ENCODE data around the gene TRPM6.
A peak's percentile ranks its signal among the peaks of the same experiment; 100 is the strongest.
"Not testable (repeated sequence)": the region's sequence is repeated elsewhere in the genome, so short reads cannot be mapped to it uniquely, and the experiment has no call there.

The TRPM6 gene

DNA sequence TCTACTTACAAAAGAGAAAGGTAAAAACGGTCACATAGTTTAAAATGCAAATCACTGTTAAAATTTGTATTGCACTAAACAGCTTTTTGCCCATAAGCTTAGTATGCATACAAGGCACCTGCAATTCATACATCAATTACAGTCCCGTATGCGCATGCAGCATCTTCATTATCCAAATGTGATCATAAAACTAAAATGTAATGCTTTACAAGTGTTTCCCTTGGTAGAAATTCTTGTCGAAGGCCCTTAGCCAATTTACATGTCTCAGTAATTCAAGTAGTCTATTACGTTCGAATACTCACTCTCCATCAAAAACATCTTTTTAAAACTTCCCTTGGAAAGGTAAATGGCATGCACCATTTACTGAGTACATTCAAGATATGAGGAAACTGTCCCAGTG, 32.6 kb downstream of the TRPM6 start:
- DNase-seq, result no peak

DNA sequence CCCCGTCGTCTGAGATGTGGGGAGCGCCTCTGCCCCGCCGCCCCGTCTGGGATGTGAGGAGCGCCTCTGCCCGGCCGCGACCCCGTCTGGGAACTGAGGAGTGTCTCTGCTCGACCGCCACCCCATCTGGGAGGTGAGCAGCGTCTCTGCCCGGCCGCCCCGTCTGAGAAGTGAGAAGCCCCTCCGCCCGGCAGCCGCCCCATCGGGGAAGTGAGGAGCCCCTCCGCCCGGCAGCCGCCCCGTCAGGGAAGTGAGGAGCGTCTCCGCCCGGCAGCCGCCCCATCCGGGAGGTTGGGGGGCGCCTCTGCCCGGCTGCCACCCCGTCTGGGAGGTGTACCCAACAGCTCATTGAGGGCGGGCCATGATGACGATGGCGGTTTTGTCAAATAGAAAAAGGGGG, 34.7 kb downstream of the TRPM6 start:
- not testable (repeated sequence) for DNase-seq

DNA sequence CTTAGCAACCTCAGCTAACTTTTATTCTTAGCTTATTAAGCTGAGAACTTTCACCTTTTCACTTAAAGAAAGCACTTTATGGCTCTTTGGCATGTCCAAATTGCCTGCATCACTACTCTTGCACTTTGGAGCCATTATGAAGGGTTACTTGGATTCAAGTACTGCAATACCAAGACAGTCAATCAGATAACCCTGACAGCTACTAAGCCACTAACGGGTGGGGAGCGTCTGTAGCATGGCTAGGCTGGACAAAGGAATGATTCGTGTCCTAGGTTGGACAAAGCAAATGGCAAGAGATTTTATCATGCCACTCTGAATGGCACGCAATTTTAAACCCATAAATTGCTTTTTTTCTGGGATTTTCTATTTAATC, 39.6 kb downstream of the TRPM6 start:
- DNase-seq, result no peak

DNA sequence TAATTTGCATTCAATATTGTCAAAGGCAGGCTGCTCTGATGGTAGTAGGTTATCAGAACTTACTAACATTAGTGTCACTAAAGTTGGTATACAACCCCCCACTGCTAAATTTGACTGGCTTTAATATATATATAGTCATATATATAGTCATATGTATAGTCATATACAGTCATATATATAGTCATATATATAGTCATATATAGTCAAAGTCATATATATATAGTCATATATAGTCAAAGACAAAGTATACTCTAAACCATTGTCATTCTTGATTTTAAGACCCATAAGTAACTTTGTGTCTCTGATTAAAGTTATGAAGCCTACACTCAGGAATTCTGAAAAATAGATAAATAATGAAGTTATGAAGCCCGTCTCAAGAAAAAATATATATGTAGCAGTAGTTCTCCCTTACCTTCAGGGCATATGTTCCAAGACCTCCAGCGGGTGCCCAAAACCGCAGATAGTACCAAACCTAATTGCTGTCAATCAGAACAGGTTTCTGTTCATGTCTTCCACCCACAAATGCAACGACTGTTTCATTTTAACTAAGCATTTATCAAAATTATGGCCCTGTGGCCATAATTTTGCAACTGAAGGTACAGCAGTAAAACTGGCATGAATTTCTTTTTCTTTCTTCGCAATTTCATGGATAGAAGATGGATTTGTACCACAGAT, 40.1 kb downstream of the TRPM6 start:
- no peak for DNase-seq

DNA sequence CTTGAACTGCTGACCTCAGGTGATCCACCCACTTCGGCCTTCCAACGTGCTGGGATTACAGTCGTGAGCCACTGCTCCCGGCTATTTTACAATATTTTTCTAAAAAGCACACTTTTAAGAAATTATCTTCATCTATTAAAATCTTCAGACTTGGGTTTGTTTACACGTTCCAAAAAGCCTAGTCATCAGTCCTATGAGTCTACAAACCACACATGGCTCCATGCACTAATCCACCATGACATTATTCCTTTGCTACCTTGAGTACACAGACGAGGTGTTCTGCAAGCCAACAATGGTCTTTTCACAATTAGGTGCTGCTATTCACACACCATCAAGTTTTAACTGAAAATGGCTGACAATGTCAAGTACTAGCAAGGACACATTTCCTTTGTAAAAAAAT, 41.0 kb downstream of the TRPM6 start:
- DNase-seq, result no peak

DNA sequence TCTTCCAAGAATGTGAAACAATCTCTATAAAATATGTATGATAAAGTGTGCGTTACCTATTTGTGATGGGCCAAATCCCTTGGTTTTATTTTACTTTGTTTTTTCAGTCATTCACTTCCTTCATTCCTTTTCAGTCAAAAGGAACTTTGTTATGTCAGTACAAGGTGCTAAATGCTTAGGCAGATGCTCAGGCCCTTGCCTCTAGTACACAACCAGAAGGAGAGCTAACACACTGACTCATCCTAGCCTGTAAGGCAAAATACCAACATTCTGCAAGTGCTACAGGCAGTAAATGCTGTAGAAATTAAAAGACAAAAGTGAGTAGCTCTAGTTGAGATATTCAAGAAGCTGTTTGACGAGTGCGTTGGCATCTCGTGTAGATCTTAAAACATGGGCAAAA, 49.4 kb downstream of the TRPM6 start:
- no peak for DNase-seq

DNA sequence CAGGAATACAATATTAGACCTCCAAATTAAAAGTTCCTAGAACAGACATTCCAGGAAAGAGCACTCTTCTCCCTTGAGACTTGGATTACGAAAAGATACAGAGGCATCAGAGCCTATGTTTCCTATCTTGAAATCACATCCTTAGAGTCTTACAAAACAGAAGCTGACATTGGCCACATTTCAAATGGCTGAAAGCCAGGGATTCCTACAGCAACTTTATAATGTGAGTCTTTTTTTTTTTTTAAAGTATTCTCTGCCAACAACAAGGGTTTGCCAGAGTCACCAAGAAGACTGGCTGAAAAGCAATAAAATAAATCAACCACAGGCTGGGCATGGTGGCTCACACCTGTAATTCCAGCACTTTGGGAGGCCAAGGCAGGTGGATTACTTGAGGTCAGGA, 63.1 kb downstream of the TRPM6 start:
- DNase-seq, result no peak

DNA sequence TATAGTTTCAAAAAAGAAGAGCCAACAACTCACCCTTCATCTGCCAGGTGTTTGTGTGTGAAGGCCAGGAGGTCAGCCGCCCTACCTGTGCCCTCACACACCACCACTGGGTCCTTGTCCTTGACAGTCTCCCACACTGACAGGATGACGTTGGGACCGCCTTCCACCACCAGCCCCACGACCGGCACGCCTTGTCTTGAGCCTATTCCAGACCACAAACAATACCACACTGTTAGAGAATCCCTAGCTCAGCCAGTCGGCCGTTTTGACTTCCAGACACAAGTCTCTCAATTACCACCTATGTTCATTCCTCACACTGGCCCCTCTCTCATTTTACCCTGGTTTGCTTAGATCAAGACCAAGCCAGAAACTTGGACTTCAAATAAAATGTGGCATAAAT, 66.1 kb downstream of the TRPM6 start:
- no peak for DNase-seq

DNA sequence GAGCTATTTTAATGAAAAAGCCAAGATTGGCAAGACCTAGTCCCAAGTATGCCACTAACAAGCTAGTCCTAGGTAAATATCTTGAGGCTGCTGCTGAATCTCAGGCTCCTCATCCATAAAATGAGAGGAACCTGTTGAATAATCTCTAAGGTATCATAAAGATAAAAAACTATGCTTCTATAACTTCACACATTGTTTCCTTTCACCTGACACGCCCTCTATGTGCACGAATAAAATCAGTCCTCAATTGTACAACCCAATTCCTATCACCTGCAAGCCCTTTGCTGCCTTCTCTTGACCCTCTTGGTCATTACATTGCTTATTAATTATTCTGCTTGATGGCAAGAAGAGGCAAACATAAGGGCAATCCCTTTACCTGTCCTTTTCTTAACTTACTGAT, 69.9 kb downstream of the TRPM6 start:
- no peak for DNase-seq

DNA sequence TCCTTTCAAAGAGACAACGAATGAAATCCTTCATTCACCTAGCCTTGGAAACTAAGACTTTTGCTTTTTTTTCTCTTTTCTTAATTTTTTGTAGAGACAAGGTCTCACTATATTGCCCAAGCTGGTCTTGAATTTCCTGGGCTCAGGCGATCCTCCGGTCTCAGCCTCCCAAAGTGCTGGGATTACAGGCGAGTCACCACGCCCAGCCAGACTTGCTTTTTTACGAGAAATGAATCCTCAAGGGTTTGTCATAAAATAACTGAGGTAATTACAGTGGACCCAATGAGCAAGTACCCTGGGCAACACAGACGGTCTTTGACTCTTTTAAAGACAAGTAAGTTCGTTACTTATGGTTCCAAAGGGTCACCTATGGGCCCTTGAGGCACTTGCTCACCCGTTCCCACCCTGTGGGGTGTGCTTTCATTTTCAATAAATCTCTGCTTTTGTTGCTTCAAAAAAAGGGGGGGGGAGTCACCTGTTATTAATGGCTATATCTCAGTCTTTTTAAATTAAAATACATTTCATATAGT, 70.4 kb downstream of the TRPM6 start:
- DNase-seq, result no peak

DNA sequence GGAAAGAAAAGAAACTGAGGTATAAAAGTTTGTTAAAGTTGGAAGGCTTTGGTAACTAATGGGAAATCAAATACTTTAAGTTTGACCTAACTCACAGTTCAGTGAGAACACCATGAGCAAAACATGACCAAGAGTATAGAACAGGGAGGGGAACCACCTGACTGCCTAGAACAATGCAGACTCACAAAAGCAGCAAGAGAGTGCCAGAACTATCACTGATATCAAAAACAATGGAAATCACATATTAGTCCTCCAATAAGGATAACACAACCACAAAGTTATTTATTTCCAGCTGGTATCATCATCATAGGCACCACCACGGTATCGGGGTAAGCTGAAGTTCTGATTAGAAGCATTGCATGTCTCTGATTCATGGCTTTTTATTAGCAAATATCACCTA, 77.5 kb downstream of the TRPM6 start:
- DNase-seq, result no peak

DNA sequence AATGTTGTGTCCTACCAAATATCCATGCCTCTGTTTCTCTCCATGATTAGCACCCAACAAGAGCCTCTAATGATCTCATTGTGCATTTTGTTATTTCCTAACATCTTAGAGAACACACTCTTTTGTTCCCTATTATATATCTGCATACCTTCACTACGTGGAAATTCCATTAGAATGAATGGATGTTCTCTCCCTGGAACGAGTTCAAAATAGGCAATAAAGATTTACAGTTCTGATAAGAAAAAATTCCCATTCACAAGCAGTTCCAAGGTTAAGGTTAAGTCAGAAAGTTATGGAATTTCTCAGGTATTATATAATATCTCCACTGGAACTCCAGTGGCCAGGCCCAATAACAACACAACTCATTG, 83.7 kb downstream of the TRPM6 start:
- no peak for DNase-seq

DNA sequence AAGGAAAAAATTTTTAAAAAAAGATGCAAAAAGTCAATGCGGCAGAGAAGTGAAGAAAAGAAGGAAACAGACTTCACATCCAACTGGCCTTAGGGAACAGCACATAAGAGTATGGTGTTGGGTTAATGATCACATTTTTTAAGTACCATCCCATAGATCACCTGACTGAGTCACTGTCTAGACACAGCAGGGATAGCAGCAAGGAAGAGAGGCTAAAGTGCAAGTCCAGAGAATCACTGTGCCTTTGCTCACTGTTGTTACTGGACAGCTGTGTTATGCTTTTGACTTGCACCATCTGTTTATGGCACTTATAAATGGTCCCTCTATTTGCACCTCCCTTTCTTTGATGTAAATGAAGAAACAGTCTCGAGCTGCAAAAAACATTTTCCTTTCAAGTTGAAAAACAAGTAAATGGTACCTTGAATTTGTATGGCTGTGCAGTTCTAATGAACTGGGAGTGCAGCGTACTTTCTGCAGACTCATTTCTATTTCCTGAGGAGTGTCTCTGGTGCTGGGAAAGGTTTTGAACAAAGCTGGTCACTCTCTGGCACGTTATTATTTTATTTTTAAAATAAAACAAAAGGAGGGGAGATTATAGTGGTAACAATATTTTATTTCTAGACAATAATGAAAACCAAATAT, 84.2 kb downstream of the TRPM6 start:
- DNase-seq, result no peak

DNA sequence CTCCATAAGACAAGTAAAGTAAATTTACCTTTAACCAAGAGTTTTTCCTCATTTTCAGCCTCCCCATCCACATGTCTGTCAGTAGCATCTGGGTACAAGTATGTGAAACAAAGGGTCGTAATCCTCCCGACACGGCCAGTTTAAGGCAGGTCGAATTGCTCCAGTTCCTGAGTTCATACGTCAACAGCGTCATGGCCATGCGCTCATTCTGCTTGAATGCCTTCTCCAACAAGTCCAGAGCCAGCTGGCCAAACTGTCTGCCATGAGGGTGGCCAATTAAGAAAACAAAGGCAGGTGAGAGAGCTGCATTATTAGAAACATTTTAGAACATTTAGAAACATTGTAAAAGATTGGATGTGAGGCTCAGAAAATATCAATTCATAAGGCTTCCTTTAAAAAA, 87.5 kb downstream of the TRPM6 start:
- no peak for DNase-seq

DNA sequence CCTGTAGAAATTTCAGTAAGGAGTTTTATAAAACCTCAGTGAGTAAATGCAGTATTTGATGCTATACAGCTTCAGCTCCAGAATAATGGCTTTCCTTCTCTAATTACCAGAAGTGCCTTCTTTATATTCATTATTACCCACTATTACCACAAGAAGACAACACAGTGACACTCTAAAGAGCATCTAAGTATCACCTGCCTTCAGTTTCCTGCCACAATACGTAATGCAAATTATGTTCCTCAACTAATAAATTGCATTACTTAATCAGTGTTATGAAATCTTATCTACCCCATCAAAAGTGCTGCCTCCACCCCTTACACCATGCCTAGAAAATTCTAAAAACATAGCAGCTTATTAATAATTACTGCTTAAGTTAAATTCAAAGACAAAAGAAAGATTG, 91.9 kb downstream of the TRPM6 start:
- DNase-seq, result no peak

DNA sequence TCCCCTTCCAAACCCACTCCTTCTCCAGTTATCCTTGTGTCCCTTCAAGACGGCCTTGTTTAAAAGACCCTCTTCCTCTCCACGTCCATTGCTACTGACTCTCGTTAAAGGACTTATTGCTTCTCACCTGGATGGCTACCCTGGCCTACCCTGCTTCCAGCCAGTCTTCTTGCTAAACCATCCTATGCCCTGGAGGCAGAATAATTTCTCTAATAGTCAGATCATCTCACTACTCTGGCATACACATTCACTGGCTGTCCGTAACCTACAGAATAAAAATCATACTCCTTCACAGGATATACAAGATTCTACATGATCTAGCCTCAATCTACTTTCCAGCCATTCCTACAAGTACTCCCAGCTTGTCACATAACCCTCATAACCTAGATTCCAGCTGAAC, 92.6 kb downstream of the TRPM6 start:
- DNase-seq, result no peak

DNA sequence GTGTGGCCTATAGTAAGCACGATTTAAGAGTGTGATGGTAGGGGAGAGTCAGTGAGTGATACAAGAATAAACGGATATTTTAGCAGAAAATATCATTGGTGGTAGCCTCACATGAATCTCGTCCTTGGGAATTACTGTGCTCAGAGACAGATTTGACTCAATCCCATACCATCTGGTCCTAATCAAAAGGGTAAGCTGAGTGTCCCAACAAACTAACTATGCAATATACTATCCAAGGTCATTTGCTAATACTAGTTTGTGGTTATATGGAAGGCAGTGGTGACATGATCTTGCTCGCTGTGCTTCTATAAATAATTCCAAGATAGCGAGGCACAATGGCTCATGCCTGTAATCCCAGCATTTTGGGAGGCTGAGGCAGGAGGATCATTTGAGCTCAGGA, 103.2 kb downstream of the TRPM6 start:
- no peak for DNase-seq

DNA sequence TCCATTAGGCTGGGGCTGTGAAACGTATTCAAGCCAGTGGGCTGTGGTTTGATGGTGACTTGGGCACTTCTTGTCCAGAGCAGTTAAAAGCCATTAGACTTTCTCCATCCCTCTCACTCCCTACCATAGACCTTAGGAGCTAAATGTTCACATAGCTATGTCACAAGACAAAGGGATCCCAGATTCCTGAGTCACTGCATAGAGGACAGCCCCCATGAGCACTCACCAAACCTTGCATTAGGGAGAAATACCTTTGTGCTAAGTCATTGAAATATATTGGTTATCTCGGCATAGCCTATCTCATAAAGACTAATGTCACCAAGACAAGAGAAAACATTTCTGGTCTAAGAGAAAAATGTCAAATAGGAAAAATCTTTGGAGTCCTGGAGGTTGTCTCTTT, 104.3 kb downstream of the TRPM6 start:
- no peak for DNase-seq

DNA sequence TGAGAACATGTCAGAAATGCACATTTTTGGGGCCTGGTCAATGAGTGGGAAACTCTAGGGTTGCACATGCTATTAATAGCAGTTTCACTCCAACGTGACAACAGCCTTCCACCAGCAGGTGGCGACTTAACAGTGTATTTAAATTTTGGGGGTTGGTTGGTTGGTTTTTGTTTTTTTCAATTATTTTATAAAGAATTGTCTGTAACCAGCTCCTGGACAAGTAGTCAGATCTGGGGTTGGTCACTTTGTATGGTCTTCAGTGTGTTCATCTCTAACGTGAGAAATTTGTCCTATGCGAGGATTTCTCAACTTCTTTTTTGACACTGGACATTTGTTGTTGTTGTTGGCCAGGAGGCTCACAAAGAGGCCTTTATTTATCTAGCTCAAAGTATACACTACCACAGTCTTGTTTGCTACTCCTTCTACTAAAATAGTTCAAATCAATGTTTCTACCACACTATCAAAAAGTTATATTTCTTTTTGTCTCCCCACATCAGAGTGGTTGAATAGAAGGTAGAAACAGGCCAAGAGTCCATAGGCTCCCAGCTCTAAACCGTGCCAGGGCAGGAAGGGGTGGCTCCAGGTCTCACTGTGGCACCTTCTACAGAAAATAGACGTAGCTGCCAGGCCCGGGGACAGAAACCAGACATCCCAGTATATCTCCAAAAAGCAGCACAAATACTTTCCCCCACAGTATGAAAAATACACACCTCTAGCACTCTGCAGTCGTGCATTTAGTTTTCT, 110.4 kb downstream of the TRPM6 start:
- no peak for DNase-seq

DNA sequence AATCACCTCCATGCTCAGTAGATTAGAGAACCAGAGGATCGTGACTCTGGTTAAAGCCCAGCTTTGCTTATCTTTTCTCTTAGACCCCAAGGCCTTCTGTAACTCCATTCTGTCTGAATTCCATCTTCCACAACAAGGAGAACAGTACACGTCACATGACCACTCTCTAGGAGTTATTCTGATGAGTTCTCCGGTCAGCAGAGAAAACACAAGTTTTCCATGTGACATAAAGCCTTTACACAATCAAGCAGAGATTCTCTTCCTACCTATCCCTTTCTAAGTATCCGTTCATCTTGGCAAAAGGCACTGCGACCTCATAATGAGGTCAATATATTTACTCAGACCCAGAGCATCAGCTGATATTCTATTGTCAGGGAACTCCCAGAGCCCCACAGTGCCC, 112.3 kb downstream of the TRPM6 start:
- DNase-seq, result no peak

DNA sequence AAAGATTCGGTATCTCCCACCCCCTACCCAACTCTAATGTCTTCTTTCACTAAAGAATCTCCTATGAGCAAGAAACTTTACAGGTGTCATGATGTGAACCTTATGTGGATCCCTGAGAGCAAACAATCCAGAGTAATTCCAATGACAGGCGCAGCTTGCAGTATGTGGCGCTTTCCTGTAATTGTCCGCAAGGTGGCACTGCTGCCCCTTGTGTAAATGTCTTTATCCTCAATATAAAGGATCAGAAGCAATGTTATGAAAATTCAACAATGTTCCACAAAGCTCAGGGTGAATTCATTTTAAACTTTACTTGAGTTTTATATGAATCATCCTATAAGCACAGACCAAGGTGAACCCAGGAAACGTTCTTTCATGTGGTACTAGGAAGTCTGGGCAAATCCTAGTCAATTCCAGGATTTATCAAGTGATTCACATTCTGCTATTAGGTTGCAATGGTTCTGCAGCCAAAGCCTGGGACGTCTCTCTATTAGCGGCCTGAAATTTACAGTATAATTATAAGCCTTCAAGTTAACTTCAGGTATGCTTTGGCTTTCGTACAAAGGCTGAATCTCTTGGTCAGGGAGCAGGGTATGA, 113.7 kb downstream of the TRPM6 start:
- DNase-seq, result peak; percentile 2 to 5

DNA sequence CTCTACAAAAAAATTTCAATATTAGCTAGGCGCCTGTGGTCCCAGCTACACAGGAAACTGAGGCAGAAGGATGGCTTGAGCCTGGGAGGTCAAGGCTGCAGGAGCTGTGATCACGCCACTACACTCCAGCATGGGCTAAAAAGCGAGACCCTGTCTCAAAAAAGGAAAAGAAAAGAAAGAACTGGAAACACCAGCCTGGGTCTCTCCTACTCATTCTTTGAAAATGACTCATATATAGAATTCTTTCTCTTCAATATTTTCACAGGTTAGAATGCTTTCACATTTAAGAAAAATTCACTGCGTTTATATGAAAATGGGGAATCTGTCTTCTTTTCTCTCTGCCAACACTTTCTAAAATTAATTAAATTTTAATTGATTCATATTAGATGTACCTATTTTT, 115.6 kb downstream of the TRPM6 start:
- DNase-seq, result no peak

DNA sequence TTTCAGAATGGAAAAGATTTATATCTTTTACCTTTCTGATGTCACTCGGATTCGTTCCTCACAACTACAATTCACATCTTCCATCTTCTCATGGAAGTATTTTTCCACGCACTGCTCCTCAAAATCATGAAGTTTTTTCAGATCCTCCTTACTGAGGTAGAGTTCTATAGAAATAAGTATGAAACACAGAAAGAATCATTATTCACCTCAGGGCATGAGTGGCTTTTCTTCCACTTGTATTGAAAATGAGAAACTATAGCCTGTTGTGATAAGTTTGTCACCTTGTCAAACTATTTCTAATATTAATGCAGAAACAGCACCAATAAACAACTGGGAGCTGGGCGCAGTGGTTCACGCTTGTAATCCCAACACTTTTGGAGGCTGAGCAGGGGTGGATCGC, 116.0 kb downstream of the TRPM6 start:
- DNase-seq, result no peak

DNA sequence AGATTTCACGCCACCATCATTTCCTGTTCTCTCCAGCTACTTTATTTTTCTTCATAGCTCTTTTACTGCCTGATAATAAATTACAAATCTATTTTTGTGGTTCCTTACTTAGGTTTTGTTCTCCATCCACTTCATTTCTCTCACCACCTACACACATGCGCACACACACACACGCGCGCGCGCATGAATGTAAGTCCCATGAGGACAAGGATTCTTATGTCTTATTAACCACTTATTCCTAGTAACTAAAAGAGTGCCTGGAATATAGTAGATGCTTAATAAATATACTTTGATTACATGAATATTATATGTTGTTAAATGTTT, 116.5 kb downstream of the TRPM6 start:
- no peak for DNase-seq

All from NCI-H187 (cell line).